Uterus (tissue), 4 donors: Measurements from ENCODE around the gene SPESP1. TPM values are rescaled to one million over a fixed set of nuclear protein-coding genes. Genes with fewer than 3 reads are reported as not detected.

Experiments
- DNase-seq, 2 donors: peaks; one replicate each; pipeline ENCODE4 v3.0.0-alpha.2; 2019 to 2020
- H3K27ac ChIP-seq, 2 donors: fragments of 200-600 bp; sonication (generic); 1 replicate in 1 of 2; 2 replicates in 1 of 2; pipeline ENCODE4 v1.5.1; 2016 to 2018
- H3K27me3 ChIP-seq, 2 donors: fragments of 200-600 bp; sonication (generic); one replicate each; pipeline ENCODE4 v1.5.1; 2018 to 2019; ENCODE audit warnings: control low read depth in 1 of 2
- H3K36me3 ChIP-seq, 2 donors: fragments of 200-600 bp; sonication (generic); one replicate each; pipeline ENCODE4 v1.5.1; 2019; ENCODE audit warnings: control low read depth in 1 of 2
- H3K4me1 ChIP-seq, 2 donors: fragments of 200-600 bp; sonication (generic); one replicate each; pipeline ENCODE4 v1.5.1; 2018 to 2019; ENCODE audit warnings: control low read depth in 1 of 2
- H3K4me3 ChIP-seq, 2 donors: fragments of 200-600 bp; sonication (generic); 1 replicate in 1 of 2; 2 replicates in 1 of 2; pipeline ENCODE4 v1.5.1; 2018 to 2019; ENCODE audit warnings: mild to moderate bottlenecking in 1 of 2
- H3K9me3 ChIP-seq, 2 donors: fragments of 200-600 bp; sonication (generic); one replicate each; pipeline ENCODE4 v1.5.1; 2019; ENCODE audit warnings: control low read depth in 1 of 2
- CTCF ChIP-seq, 4 experiments: fragments of 200-600 bp in 2 of 4; fragments of 450-650 bp in 2 of 4; sonication (generic) in 2 of 4; IDR thresholded peaks; one replicate each; pipeline ENCODE4 v1.5.1; 2016 to 2019; ENCODE audit warnings: antibody characterized with exemption in 4 of 4, mild to moderate bottlenecking in 2 of 4, moderate library complexity in 1 of 4
- POLR2A ChIP-seq, 2 donors: fragments of 450-650 bp; IDR thresholded peaks; one replicate each; pipeline ENCODE4 v1.6.1; 2016; ENCODE audit warnings: antibody characterized with exemption in 2 of 2, mild to moderate bottlenecking in 1 of 2, moderate library complexity in 1 of 2
- intact Hi-C: fragments of 100-400 bp; cut with DNase I; formaldehyde crosslinking; loops from one replicate; pipeline ENCODE4 v1.15.1; 2023; ENCODE audit warnings: low total_unique reads
- total RNA-seq, 4 donors: library from RNA; depleted of rRNA in 3 of 4; stranded (reverse); fragments of >200 nt in 3 of 4; gene quantifications; one replicate each; pipeline versions ENCODE4 v1.1.0 to v1.2.4, GENCODE V29; 2014 to 2023
- donor health status: DM: yes; HTN: yes; CAD: no.

SPESP1 gene
- total RNA-seq, 4 donors from 2014 or later: 1.4 to 6.8 (median 4.2) TPM

- Histone ChIP-seq H3K27ac (no peak overlapping the region), H3K4me3 (no peak overlapping the region), H3K36me3 (no peaks in the 10 kb centered on the region), H3K27me3 (no peaks in the 10 kb centered on the region), H3K4me1 (no peaks in the 10 kb centered on the region), H3K9me3 (no peaks in the 10 kb centered on the region)
- no peak for DNase-seq
- no peak for TF ChIP-seq POLR2A (IDR thresholded peaks at IDR 0.05)
- TF ChIP-seq CTCF (IDR thresholded peaks at IDR 0.05): no peak
- intact Hi-C loops: no loop called here
These were observed 50.5 kb downstream of the SPESP1 start for GRCh38 chr15:68980786-68981185.

GRCh38 chr15:68981941-68982340 is 51.6 kb downstream of the SPESP1 start:
- Histone ChIP-seq H3K27me3 (no peaks in the 10 kb centered on the region), H3K9me3 (no peaks in the 10 kb centered on the region), H3K36me3 (no peaks in the 10 kb centered on the region), H3K4me1 (no peaks in the 10 kb centered on the region), H3K27ac (no peak overlapping the region), H3K4me3 (no peak overlapping the region)
- TF ChIP-seq POLR2A (IDR thresholded peaks at IDR 0.05) (no peak), CTCF (IDR thresholded peaks at IDR 0.05) (no peak)
- no peak for DNase-seq
- intact Hi-C loops: no loop called here

GRCh38 chr15:68982976-68983563 is 52.7 kb downstream of the SPESP1 start:
- no peaks in the 10 kb centered on the region for H3K27me3 ChIP-seq
- TF ChIP-seq CTCF (IDR thresholded peaks at IDR 0.05) (no peak), POLR2A (IDR thresholded peaks at IDR 0.05) (no peak)
- H3K9me3 ChIP-seq: no peaks in the 10 kb centered on the region
- no peaks in the 10 kb centered on the region for H3K4me1 ChIP-seq
- DNase-seq: no peak
- H3K4me3 ChIP-seq: no peak overlapping the region
- no peaks in the 10 kb centered on the region for H3K36me3 ChIP-seq
- H3K27ac ChIP-seq: no peak overlapping the region
- intact Hi-C loops: no loop called here

GRCh38 chr15:68983961-68984481 is 53.7 kb downstream of the SPESP1 start:
- TF ChIP-seq POLR2A (IDR thresholded peaks at IDR 0.05) (no peak), CTCF (IDR thresholded peaks at IDR 0.05) (no peak)
- intact Hi-C loops: no loop called here

GRCh38 chr15:68984586-68984985 is 54.3 kb downstream of the SPESP1 start:
- no peak for DNase-seq
- TF ChIP-seq CTCF (IDR thresholded peaks at IDR 0.05) (no peak), POLR2A (IDR thresholded peaks at IDR 0.05) (no peak)

More at GRCh38 chr15:68983961-68984481, 53.7 kb downstream of the SPESP1 start:
- H3K4me3 ChIP-seq: no peak overlapping the region
- H3K36me3 ChIP-seq: no peaks in the 10 kb centered on the region
- no peaks in the 10 kb centered on the region for H3K27me3 ChIP-seq
- no peaks in the 10 kb centered on the region for H3K9me3 ChIP-seq
- H3K27ac ChIP-seq: no peak overlapping the region
- no peak for DNase-seq
- H3K4me1 ChIP-seq: no peaks in the 10 kb centered on the region

More at GRCh38 chr15:68984586-68984985, 54.3 kb downstream of the SPESP1 start:
- Histone ChIP-seq H3K4me3 (no peak overlapping the region), H3K36me3 (no peaks in the 10 kb centered on the region), H3K9me3 (no peaks in the 10 kb centered on the region), H3K4me1 (no peaks in the 10 kb centered on the region), H3K27me3 (no peaks in the 10 kb centered on the region), H3K27ac (no peak overlapping the region)
- intact Hi-C loops: no loop called here
